Right renal cortex interstitium (tissue), 3 donors: ENCODE results near the gene SH3PXD2A. TPM values are rescaled to one million over a fixed set of nuclear protein-coding genes. Genes with fewer than 3 reads are reported as not detected.

Experiments
- polyA plus RNA-seq, 3 donors: library from polyadenylated mRNA; unstranded; fragments of 120-200 nt; gene quantifications; one replicate each; pipeline ENCODE4 v1.2.1, GENCODE V29; 2013; ENCODE audit not compliant: insufficient read length in 3 of 3

The SH3PXD2A gene
- polyA plus RNA-seq, 3 donors, result 25.6 to 28.5 (median 27.1) TPM

Other genes starting within 250 kb of the SH3PXD2A start
- 10 to 100 TPM; 24.6 to 30.4 (median 29.1) TPM for gene STN1, start 62.6 kb upstream of the SH3PXD2A start, polyA plus RNA-seq
- gene SLK, start 111.6 kb upstream of the SH3PXD2A start, polyA plus RNA-seq, result 10 to 100 TPM; 62.8 to 78.7 (median 71.0) TPM
- under 1 TPM; 0.27 to 0.97 (median 0.29) TPM for gene COL17A1, start 230.3 kb upstream of the SH3PXD2A start, polyA plus RNA-seq